HepG2 (cell line): Measurements from ENCODE around the gene TAF13. TPM values are rescaled to one million over a fixed set of nuclear protein-coding genes. Genes with fewer than 3 reads are reported as not detected.
A peak's percentile ranks its signal among the peaks of the same experiment; 100 is the strongest.

Experiments
- FOSL2 ChIP-seq: sonication (generic); formaldehyde crosslinking; IDR thresholded peaks from 2 replicates; pipeline ENCODE4 v1.4.0; 2020; ENCODE audit warnings: missing genetic modification reagents
- HMGA1 ChIP-seq: sonication (generic); formaldehyde crosslinking; conservative IDR thresholded peaks from 2 replicates; pipeline ENCODE4 v1.4.0; 2020; ENCODE audit warnings: missing genetic modification reagents
- HNF4A ChIP-seq: sonication (generic); formaldehyde crosslinking; IDR thresholded peaks from 2 replicates; pipeline ENCODE4 v1.4.0; 2020; ENCODE audit warnings: missing genetic modification reagents
- KMT2B ChIP-seq: IDR thresholded peaks from 2 replicates; pipeline ENCODE4 v1.6.1; 2016; ENCODE audit warnings: missing genetic modification reagents, missing compliant biosample characterization
- MAFF ChIP-seq: IDR thresholded peaks from 2 replicates; pipeline ENCODE4 v1.6.1; 2011; ENCODE audit warnings: low read depth, low read length, improper control_type of control experiment
- MAFK ChIP-seq, 2 experiments: IDR thresholded peaks in 1 of 2; conservative IDR thresholded peaks in 1 of 2; 2 replicates each; pipeline ENCODE4 v1.6.1; 2011; ENCODE audit warnings: improper control_type of control experiment in 2 of 2, low read length in 2 of 2
- MEIS1 ChIP-seq: sonication (generic); formaldehyde crosslinking; IDR thresholded peaks from 2 replicates; pipeline ENCODE4 v1.9.0; 2021; ENCODE audit warnings: mild to moderate bottlenecking, missing genetic modification reagents, moderate library complexity, borderline replicate concordance
- PHF5A ChIP-seq: IDR thresholded peaks from one replicate; pipeline ENCODE4 v1.6.1; 2018; ENCODE audit warnings: low read depth, missing genetic modification reagents; ENCODE audit not compliant: unreplicated experiment
- RCOR2 ChIP-seq: IDR thresholded peaks from 2 replicates; pipeline ENCODE4 v1.6.1; 2016; ENCODE audit warnings: missing biosample characterization, missing genetic modification reagents
- SAP130 ChIP-seq: IDR thresholded peaks from 2 replicates; pipeline ENCODE4 v1.6.1; 2016; ENCODE audit warnings: low read depth
- SOX6 ChIP-seq, 2 experiments: fragments of 450-650 bp in 1 of 2; sonication (generic) in 1 of 2; formaldehyde crosslinking in 1 of 2; IDR thresholded peaks; 2 replicates each; pipeline versions ENCODE4 v1.4.0 to v1.6.1; 2017 to 2020; ENCODE audit warnings: antibody characterized with exemption in 1 of 2, mild to moderate bottlenecking in 1 of 2, missing genetic modification reagents in 1 of 2
- YEATS2 ChIP-seq: sonication (generic); formaldehyde crosslinking; IDR thresholded peaks from 2 replicates; pipeline ENCODE4 v1.4.0; 2020; ENCODE audit warnings: missing genetic modification reagents, borderline replicate concordance
- ZNF703 ChIP-seq: sonication (generic); formaldehyde crosslinking; IDR thresholded peaks from 2 replicates; pipeline ENCODE4 v1.5.1; 2020; ENCODE audit warnings: missing genetic modification reagents, mild to moderate bottlenecking, moderate library complexity, borderline replicate concordance
- ZNF891 ChIP-seq: sonication (generic); formaldehyde crosslinking; IDR thresholded peaks from 2 replicates; pipeline ENCODE4 v1.5.0; 2020; ENCODE audit warnings: mild to moderate bottlenecking, missing genetic modification reagents
- ZSCAN21 ChIP-seq: sonication (generic); formaldehyde crosslinking; IDR thresholded peaks from 2 replicates; pipeline ENCODE4 v1.8.0; 2022; ENCODE audit warnings: mild to moderate bottlenecking, missing genetic modification reagents, moderate library complexity, borderline replicate concordance
- ZSCAN25 ChIP-seq: sonication (generic); formaldehyde crosslinking; IDR thresholded peaks from 2 replicates; pipeline ENCODE4 v1.8.0; 2022; ENCODE audit warnings: mild to moderate bottlenecking, missing genetic modification reagents
- polyA plus RNA-seq, 8 experiments: library from polyadenylated mRNA; depleted of rRNA in 3 of 8; stranded (reverse) in 7 of 8; unstranded in 1 of 8; fragments of >200 nt; fragmentation: Illumina TruSeq in 4 of 8; extraction: Trizol in 4 of 8; gene quantifications; 2 replicates each; pipeline versions ENCODE4 v1.2.1 to v1.2.3, GENCODE V29; 2011 to 2016; ENCODE audit warnings: low read depth in 4 of 8, missing spikeins in 1 of 8, mixed read lengths in 1 of 8; ENCODE audit not compliant: insufficient read depth in 1 of 8
- total RNA-seq, 5 experiments: library from RNA; depleted of rRNA; stranded (reverse); fragments of >200 nt; fragmentation: Illumina TruSeq; extraction: Trizol; gene quantifications; 2 replicates each; pipeline ENCODE4 v1.2.3, GENCODE V29; 2016; ENCODE audit warnings: low read depth in 1 of 5
- TF ChIP-seq, protein P1 (sequence below): sonication (generic); formaldehyde crosslinking; IDR thresholded peaks from 2 replicates; pipeline ENCODE4 v1.8.0; 2022; ENCODE audit warnings: mild to moderate bottlenecking, missing genetic modification reagents, borderline replicate concordance
- TF ChIP-seq, protein P2 (sequence below): sonication (generic); formaldehyde crosslinking; IDR thresholded peaks from 2 replicates; pipeline ENCODE4 v1.4.0; 2020; ENCODE audit warnings: missing genetic modification reagents, mild to moderate bottlenecking, borderline replicate concordance

TAF13 gene
- total and polyA plus RNA-seq, 2 of the 13 experiments (the other 11 are each of a cell fraction or from before 2014, with no cell fraction given), result 11.5 to 36.3 TPM

DNA sequence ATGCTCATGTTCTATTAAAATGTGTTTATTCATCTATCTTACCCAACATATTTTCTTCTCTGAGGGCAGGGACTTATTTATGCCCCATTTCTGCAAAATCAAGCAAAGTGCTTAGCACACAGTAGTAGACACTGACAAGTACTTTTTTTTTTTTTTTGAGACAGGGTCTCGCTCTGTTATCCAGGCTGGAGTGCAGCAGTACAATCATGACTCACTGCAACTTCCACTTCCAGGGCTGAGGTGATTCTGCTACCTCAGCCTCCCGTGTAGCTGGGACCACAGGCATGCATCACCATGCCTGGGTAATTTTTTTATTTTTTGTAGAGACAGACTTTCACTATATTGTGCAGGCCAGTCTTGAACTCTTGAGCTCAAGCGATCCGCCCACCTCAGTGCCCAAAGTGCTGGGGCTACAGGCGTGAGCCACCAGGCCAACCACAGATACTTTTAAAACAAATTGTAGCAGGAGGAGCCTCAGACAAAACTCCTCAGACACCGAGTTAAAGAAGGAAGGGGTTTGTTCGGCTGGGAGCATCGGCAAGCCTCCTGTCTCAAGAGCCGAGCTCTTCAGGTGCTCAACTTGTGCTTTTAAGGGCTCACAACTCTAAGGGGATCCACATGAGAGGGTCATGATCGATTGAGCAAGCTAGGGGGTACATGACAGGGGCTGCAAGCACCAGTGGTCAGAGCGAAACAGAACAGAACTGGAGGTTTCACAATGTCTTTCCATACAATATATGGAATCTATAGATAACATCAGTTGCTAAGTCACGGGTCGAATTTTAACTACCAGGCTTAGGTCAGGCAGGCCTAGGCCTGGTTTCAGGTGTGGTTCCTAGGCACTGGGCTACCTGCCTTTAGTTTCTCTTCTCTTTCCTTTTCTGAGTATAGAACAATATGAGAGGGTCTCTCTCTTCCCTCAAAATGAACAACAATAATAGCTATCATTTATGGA is 9.0 kb upstream of the TAF13 start (continued):
- TF ChIP-seq ZSCAN21, result 0 out of 2 replicates have a peak, but pooled peaks have one; percentile 27
- 0 out of 4 replicates have a peak, but pooled peaks of 1 of the 2 experiments have one; percentile 5 for TF ChIP-seq MAFK (conservative IDR thresholded peaks at IDR 0.05 in 1 of 2, IDR thresholded peaks at IDR 0.05 in 1 of 2; ENCODE audit: low read length in 2 of 2)
- no peak for TF ChIP-seq HMGA1 (CRISPR knock-in tag)
- TF ChIP-seq PHF5A, result no peak
- 0 out of 2 replicates have a peak, but pooled peaks have one; percentile 46 for TF ChIP-seq ZNF891 (CRISPR knock-in tag)
- peak; percentile 33; the same call in 1 of the 2 replicates for TF ChIP-seq MAFF
- TF ChIP-seq, protein P1, sequence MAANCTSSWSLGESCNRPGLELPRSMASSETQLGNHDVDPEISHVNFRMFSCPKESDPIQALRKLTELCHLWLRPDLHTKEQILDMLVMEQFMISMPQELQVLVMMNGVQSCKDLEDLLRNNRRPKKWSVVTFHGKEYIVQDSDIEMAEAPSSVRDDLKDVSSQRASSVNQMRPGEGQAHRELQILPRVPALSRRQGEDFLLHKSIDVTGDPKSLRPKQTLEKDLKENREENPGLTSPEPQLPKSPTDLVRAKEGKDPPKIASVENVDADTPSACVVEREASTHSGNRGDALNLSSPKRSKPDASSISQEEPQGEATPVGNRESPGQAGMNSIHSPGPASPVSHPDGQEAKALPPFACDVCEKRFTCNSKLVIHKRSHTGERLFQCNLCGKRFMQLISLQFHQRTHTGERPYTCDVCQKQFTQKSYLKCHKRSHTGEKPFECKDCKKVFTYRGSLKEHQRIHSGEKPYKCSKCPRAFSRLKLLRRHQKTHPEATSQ (CRISPR knock-in tag), result no peak
- peak; percentile 27; the same call in 1 of the 2 replicates for TF ChIP-seq SAP130 (CRISPR knock-in tag)
- TF ChIP-seq ZNF703 (CRISPR knock-in tag), result no peak
- TF ChIP-seq FOSL2 (CRISPR knock-in tag), result peak; percentile 61
- TF ChIP-seq, protein P2, sequence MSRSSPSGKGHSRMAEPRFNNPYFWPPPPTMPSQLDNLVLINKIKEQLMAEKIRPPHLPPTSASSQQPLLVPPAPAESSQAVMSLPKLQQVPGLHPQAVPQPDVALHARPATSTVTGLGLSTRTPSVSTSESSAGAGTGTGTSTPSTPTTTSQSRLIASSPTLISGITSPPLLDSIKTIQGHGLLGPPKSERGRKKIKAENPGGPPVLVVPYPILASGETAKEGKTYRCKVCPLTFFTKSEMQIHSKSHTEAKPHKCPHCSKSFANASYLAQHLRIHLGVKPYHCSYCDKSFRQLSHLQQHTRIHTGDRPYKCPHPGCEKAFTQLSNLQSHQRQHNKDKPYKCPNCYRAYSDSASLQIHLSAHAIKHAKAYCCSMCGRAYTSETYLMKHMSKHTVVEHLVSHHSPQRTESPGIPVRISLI (CRISPR knock-in tag), result peak; percentile 59; the same call in 1 of the 2 replicates
- TF ChIP-seq HNF4A (CRISPR knock-in tag), result peak; percentile 25; the same call in 1 of the 2 replicates
- TF ChIP-seq KMT2B (CRISPR knock-in tag), result 0 out of 2 replicates have a peak, but pooled peaks have one; percentile 1
- 0 out of 2 replicates have a peak, but pooled peaks have one; percentile 29 for TF ChIP-seq RCOR2 (CRISPR knock-in tag)
- TF ChIP-seq MEIS1 (CRISPR knock-in tag), result 0 out of 2 replicates have a peak, but pooled peaks have one; percentile 20
- TF ChIP-seq SOX6 (IDR thresholded peaks at IDR 0.05), result no peak
- TF ChIP-seq SOX6 (CRISPR knock-in tag; IDR thresholded peaks at IDR 0.05), result 0 out of 2 replicates have a peak, but pooled peaks have one; percentile 17
- TF ChIP-seq ZSCAN25 (CRISPR knock-in tag), result no peak
- TF ChIP-seq YEATS2 (CRISPR knock-in tag), result 0 out of 2 replicates have a peak, but pooled peaks have one; percentile 19
